ENCODE data around the gene SORBS2. TPM values are rescaled to one million over a fixed set of nuclear protein-coding genes. Genes with fewer than 3 reads are reported as not detected.
"Not testable (repeated sequence)": the region's sequence is repeated elsewhere in the genome, so short reads cannot be mapped to it uniquely, and the experiment has no call there.

Gene SORBS2
- total RNA-seq, 1 donor from 2014 or later, result 33.6 TPM

- Mint-ChIP-seq H3K4me3 (ENCODE audit: unreplicated experiment) (no peak overlapping the region), H3K36me3 (ENCODE audit: unreplicated experiment) (no peaks in the 10 kb centered on the region)
- no peak for DNase-seq (ENCODE audit: extremely low spot score, unreplicated experiment)
Observed at GRCh38 chr4:185708348-185708747, 103.6 kb downstream of the SORBS2 start.

GRCh38 chr4:185707622-185708021, 104.4 kb downstream of the SORBS2 start:
- H3K9me3 Mint-ChIP-seq (ENCODE audit: unreplicated experiment); DNase-seq (ENCODE audit: extremely low spot score, unreplicated experiment); H3K27me3 Mint-ChIP-seq (ENCODE audit: unreplicated experiment); H3K4me3 Mint-ChIP-seq (ENCODE audit: unreplicated experiment); H3K36me3 Mint-ChIP-seq (ENCODE audit: unreplicated experiment): not testable (repeated sequence)
- Mint-ChIP-seq H3K4me1 (ENCODE audit: unreplicated experiment) (peaks cover 26% of the 10 kb centered on the region), H3K27ac (ENCODE audit: unreplicated experiment) (peak overlapping the region; percentile 56)

More at GRCh38 chr4:185708348-185708747, 103.6 kb downstream of the SORBS2 start:
- Mint-ChIP-seq H3K27me3 (ENCODE audit: unreplicated experiment) (no peaks in the 10 kb centered on the region), H3K4me1 (ENCODE audit: unreplicated experiment) (peaks cover 26% of the 10 kb centered on the region), H3K27ac (ENCODE audit: unreplicated experiment) (peak overlapping the region; percentile 56), H3K9me3 (ENCODE audit: unreplicated experiment) (peaks cover 8% of the 10 kb centered on the region)
- no peak for TF ChIP-seq CTCF (IDR thresholded peaks at IDR 0.05)

- peaks cover 8% of the 10 kb centered on the region for H3K9me3 Mint-ChIP-seq (ENCODE audit: unreplicated experiment)
- no peak for DNase-seq (ENCODE audit: extremely low spot score, unreplicated experiment)
- no peaks in the 10 kb centered on the region for H3K27me3 Mint-ChIP-seq (ENCODE audit: unreplicated experiment)
- no peak overlapping the region for H3K27ac Mint-ChIP-seq (ENCODE audit: unreplicated experiment)
- H3K4me3 Mint-ChIP-seq (ENCODE audit: unreplicated experiment), result no peak overlapping the region
- no peaks in the 10 kb centered on the region for H3K36me3 Mint-ChIP-seq (ENCODE audit: unreplicated experiment)
- TF ChIP-seq CTCF (IDR thresholded peaks at IDR 0.05), result no peak
- peaks cover 18% of the 10 kb centered on the region for H3K4me1 Mint-ChIP-seq (ENCODE audit: unreplicated experiment)
Observed at GRCh38 chr4:185702147-185702663, 109.8 kb downstream of the SORBS2 start.

- no peak for DNase-seq (ENCODE audit: extremely low spot score, unreplicated experiment)
- TF ChIP-seq CTCF (IDR thresholded peaks at IDR 0.05), result no peak
- Mint-ChIP-seq H3K4me3 (ENCODE audit: unreplicated experiment) (no peak overlapping the region), H3K36me3 (ENCODE audit: unreplicated experiment) (no peaks in the 10 kb centered on the region), H3K27ac (ENCODE audit: unreplicated experiment) (peak overlapping the region; percentile 1), H3K27me3 (ENCODE audit: unreplicated experiment) (no peaks in the 10 kb centered on the region), H3K4me1 (ENCODE audit: unreplicated experiment) (peaks cover 18% of the 10 kb centered on the region), H3K9me3 (ENCODE audit: unreplicated experiment) (peaks cover 1% of the 10 kb centered on the region)
Observed at GRCh38 chr4:185700630-185701029, 111.4 kb downstream of the SORBS2 start.

- no peak for TF ChIP-seq CTCF (IDR thresholded peaks at IDR 0.05)
- no peak overlapping the region for H3K27ac Mint-ChIP-seq (ENCODE audit: unreplicated experiment)
- H3K4me3 Mint-ChIP-seq (ENCODE audit: unreplicated experiment), result no peak overlapping the region
- peaks cover 18% of the 10 kb centered on the region for H3K4me1 Mint-ChIP-seq (ENCODE audit: unreplicated experiment)
- no peaks in the 10 kb centered on the region for H3K36me3 Mint-ChIP-seq (ENCODE audit: unreplicated experiment)
- H3K9me3 Mint-ChIP-seq (ENCODE audit: unreplicated experiment), result no peaks in the 10 kb centered on the region
- H3K27me3 Mint-ChIP-seq (ENCODE audit: unreplicated experiment), result no peaks in the 10 kb centered on the region
- no peak for DNase-seq (ENCODE audit: extremely low spot score, unreplicated experiment)
Observed at GRCh38 chr4:185700048-185700447, 111.9 kb downstream of the SORBS2 start.

GRCh38 chr4:185697488-185697887, 114.5 kb downstream of the SORBS2 start:
- Mint-ChIP-seq H3K4me1 (ENCODE audit: unreplicated experiment) (peaks cover 18% of the 10 kb centered on the region), H3K4me3 (ENCODE audit: unreplicated experiment) (no peak overlapping the region), H3K9me3 (ENCODE audit: unreplicated experiment) (no peaks in the 10 kb centered on the region), H3K27me3 (ENCODE audit: unreplicated experiment) (no peaks in the 10 kb centered on the region), H3K27ac (ENCODE audit: unreplicated experiment) (no peak overlapping the region), H3K36me3 (ENCODE audit: unreplicated experiment) (no peaks in the 10 kb centered on the region)
- no peak for TF ChIP-seq CTCF (IDR thresholded peaks at IDR 0.05)
- no peak for DNase-seq (ENCODE audit: extremely low spot score, unreplicated experiment)

Data from osteocyte (in vitro differentiated cells).